PC-3 (cell line): ENCODE data around the gene TP53I11. TPM values are rescaled to one million over a fixed set of nuclear protein-coding genes. Genes with fewer than 3 reads are reported as not detected.

Experiments used
- ATAC-seq: fragments of 200-7000 bp; cut with Tn5 transposase; 2 replicates; pipeline ENCODE4 v1.9.1; 2020; ENCODE audit warnings: mild to moderate bottlenecking, moderate library complexity
- BruUV-seq: library from RNA; stranded (reverse); fragments of 400-500 nt; replicated peaks from 2 replicates; lab custom pipeline; 2021; lab: Mats Ljungman, UMichigan
- CTCF ChIA-PET: fragments of 300-600 bp; sonication (Branson Sonifier 250); formaldehyde crosslinking; loops from one replicate; lab custom pipeline; 2022; ENCODE audit warnings: antibody characterized with exemption; lab: Charles Lee
- POLR2A ChIA-PET: fragments of 300-600 bp; sonication (Branson Sonifier 250); formaldehyde crosslinking; loops from one replicate; lab custom pipeline; 2022; ENCODE audit warnings: antibody characterized with exemption; ENCODE audit not compliant: unreplicated experiment; lab: Charles Lee
- DNase-seq: peaks from one replicate; pipeline ENCODE4 v3.0.0-alpha.2; 2015
- H2AFZ ChIP-seq: fragments of 300-600 bp; sonication (generic); 2 replicates; pipeline ENCODE4 v1.6.0; 2016; ENCODE audit warnings: antibody characterized with exemption, low read length
- H3F3A ChIP-seq: fragments of 300-600 bp; sonication (generic); one replicate; pipeline ENCODE4 v1.6.0; 2017; ENCODE audit warnings: antibody characterized with exemption, low read length, control low read depth, mild to moderate bottlenecking; ENCODE audit not compliant: unreplicated experiment
- H3K27ac ChIP-seq: fragments of 300-600 bp; sonication (generic); 2 replicates; pipeline ENCODE4 v1.5.1; 2016; ENCODE audit warnings: mild to moderate bottlenecking, low read length
- H3K27me3 ChIP-seq: fragments of 300-600 bp; sonication (generic); 2 replicates; pipeline ENCODE4 v1.6.1; 2016; ENCODE audit warnings: low read length, mixed read lengths
- H3K36me3 ChIP-seq: fragments of 300-600 bp; sonication (generic); 2 replicates; pipeline ENCODE4 v1.6.1; 2016; ENCODE audit warnings: low read depth, mixed run types, low read length, mixed read lengths
- H3K4me1 ChIP-seq: fragments of 300-600 bp; sonication (generic); 2 replicates; pipeline ENCODE4 v1.5.1; 2016; ENCODE audit warnings: low read length; ENCODE audit not compliant: insufficient read depth
- H3K4me2 ChIP-seq: fragments of 300-600 bp; sonication (generic); 2 replicates; pipeline ENCODE4 v1.6.0; 2016; ENCODE audit warnings: low read length
- H3K4me3 ChIP-seq: fragments of 300-600 bp; sonication (generic); 2 replicates; pipeline ENCODE4 v1.5.1; 2016; ENCODE audit warnings: mild to moderate bottlenecking, low read length, mixed read lengths
- H3K79me2 ChIP-seq: fragments of 300-600 bp; sonication (generic); 2 replicates; pipeline ENCODE4 v1.6.1; 2017; ENCODE audit warnings: low read length, mixed read lengths
- H3K9ac ChIP-seq: fragments of 300-600 bp; sonication (generic); 2 replicates; pipeline ENCODE4 v1.6.0; 2016; ENCODE audit warnings: mild to moderate bottlenecking, low read length
- H3K9me2 ChIP-seq: fragments of 300-600 bp; sonication (generic); replicated peaks from 2 replicates; pipeline ENCODE4 v1.6.1; 2016; ENCODE audit warnings: mixed run types, low read length, mixed read lengths
- H3K9me3 ChIP-seq: fragments of 300-600 bp; sonication (generic); 2 replicates; pipeline ENCODE4 v1.6.1; 2016; ENCODE audit warnings: low read length, mixed read lengths
- H4K20me1 ChIP-seq: fragments of 300-600 bp; sonication (generic); 2 replicates; pipeline ENCODE4 v1.6.1; 2016; ENCODE audit warnings: low read length, mixed read lengths
- EZH2 ChIP-seq: fragments of 300-600 bp; sonication (generic); IDR thresholded peaks from one replicate; pipeline ENCODE4 v1.6.1; 2017; ENCODE audit warnings: antibody characterized with exemption, mild to moderate bottlenecking, low read length; ENCODE audit not compliant: unreplicated experiment
- EZH2phosphoT487 ChIP-seq: fragments of 300-600 bp; sonication (generic); IDR thresholded peaks from 2 replicates; pipeline ENCODE4 v1.6.1; 2018; ENCODE audit warnings: mild to moderate bottlenecking, antibody characterized with exemption, low read length, borderline replicate concordance
- intact Hi-C: fragments of 100-400 bp; cut with micrococcal nuclease; formaldehyde crosslinking; loops from 2 replicates; pipeline ENCODE4 v1.9.0; 2023
- total RNA-seq: library from RNA; depleted of rRNA; stranded (reverse); fragments of >200 nt; gene quantifications from 2 replicates; pipeline ENCODE4 v1.2.3, GENCODE V29; 2014
- TF ChIP-seq, protein P1 (sequence below): fragments of 300-600 bp; sonication (generic); conservative IDR thresholded peaks from 2 replicates; pipeline ENCODE4 v1.5.1; 2017; ENCODE audit warnings: antibody characterized with exemption, low read depth, mild to moderate bottlenecking, low read length

Gene TP53I11
- total RNA-seq, 1 experiment from 2014 or later = 30.8 TPM

GRCh38 chr11:44906649-44907048, 44.0 kb downstream of the TP53I11 start:
- no peaks in the 10 kb centered on the region for H3K36me3 ChIP-seq
- ChIA-PET POLR2A (no interaction called here), CTCF (no interaction called here)
- H3K4me1 ChIP-seq = no peaks in the 10 kb centered on the region
- no peak overlapping the region for H3K4me2 ChIP-seq
- DNase-seq (no peak), ATAC-seq (no peak)
- intact Hi-C loops = no loop called here
- no peak overlapping the region for H3K9ac ChIP-seq
- no peaks in the 10 kb centered on the region for H3K9me2 ChIP-seq
- no peak overlapping the region for H3K4me3 ChIP-seq
- no peaks in the 10 kb centered on the region for H3K79me2 ChIP-seq
- no TSS peak for BruUV-seq
- no peak overlapping the region for H2AFZ ChIP-seq
- H3F3A ChIP-seq = no peaks in the 10 kb centered on the region
- no peaks in the 10 kb centered on the region for H4K20me1 ChIP-seq
- H3K27me3 ChIP-seq = peaks cover 14% of the 10 kb centered on the region
- no peak for TF ChIP-seq EZH2
- TF ChIP-seq, protein P1, sequence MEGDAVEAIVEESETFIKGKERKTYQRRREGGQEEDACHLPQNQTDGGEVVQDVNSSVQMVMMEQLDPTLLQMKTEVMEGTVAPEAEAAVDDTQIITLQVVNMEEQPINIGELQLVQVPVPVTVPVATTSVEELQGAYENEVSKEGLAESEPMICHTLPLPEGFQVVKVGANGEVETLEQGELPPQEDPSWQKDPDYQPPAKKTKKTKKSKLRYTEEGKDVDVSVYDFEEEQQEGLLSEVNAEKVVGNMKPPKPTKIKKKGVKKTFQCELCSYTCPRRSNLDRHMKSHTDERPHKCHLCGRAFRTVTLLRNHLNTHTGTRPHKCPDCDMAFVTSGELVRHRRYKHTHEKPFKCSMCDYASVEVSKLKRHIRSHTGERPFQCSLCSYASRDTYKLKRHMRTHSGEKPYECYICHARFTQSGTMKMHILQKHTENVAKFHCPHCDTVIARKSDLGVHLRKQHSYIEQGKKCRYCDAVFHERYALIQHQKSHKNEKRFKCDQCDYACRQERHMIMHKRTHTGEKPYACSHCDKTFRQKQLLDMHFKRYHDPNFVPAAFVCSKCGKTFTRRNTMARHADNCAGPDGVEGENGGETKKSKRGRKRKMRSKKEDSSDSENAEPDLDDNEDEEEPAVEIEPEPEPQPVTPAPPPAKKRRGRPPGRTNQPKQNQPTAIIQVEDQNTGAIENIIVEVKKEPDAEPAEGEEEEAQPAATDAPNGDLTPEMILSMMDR = no peak
- TF ChIP-seq EZH2phosphoT487 = no peak
- H3K9me3 ChIP-seq = no peaks in the 10 kb centered on the region
- no peak overlapping the region for H3K27ac ChIP-seq

- H3K36me3 ChIP-seq = no peaks in the 10 kb centered on the region
- TF ChIP-seq, protein P1 = no peak
- TF ChIP-seq EZH2phosphoT487 (no peak), EZH2 (no peak)
- intact Hi-C loops = no loop called here
- no peak overlapping the region for H3K4me2 ChIP-seq
- ChIA-PET POLR2A (no interaction called here), CTCF (interaction anchor here (0.6 kb wide), 1 partner anchor 288 kb away, joined by 13 read pairs; no protein-coding TSS in a partner anchor)
- H3K9ac ChIP-seq = no peak overlapping the region
- no peaks in the 10 kb centered on the region for H3K79me2 ChIP-seq
- no peak overlapping the region for H2AFZ ChIP-seq
- H3F3A ChIP-seq = no peaks in the 10 kb centered on the region
- H3K27ac ChIP-seq = no peak overlapping the region
- ATAC-seq = no peak
- no peak for DNase-seq
- no peaks in the 10 kb centered on the region for H4K20me1 ChIP-seq
- no peaks in the 10 kb centered on the region for H3K9me2 ChIP-seq
- no peaks in the 10 kb centered on the region for H3K4me1 ChIP-seq
- no TSS peak for BruUV-seq
- no peaks in the 10 kb centered on the region for H3K9me3 ChIP-seq
- peaks cover 14% of the 10 kb centered on the region for H3K27me3 ChIP-seq
- no peak overlapping the region for H3K4me3 ChIP-seq
Measured at GRCh38 chr11:44905131-44905866, 45.4 kb downstream of the TP53I11 start.

GRCh38 chr11:44904261-44905020, 46.2 kb downstream of the TP53I11 start:
- DNase-seq = no peak
- H3K4me2 ChIP-seq = no peak overlapping the region
- no peaks in the 10 kb centered on the region for H4K20me1 ChIP-seq
- peaks cover 14% of the 10 kb centered on the region for H3K27me3 ChIP-seq
- H3F3A ChIP-seq = no peaks in the 10 kb centered on the region
- no peak overlapping the region for H3K4me3 ChIP-seq
- TF ChIP-seq, protein P1 = no peak
- TF ChIP-seq EZH2phosphoT487 (no peak), EZH2 (no peak)
- no peaks in the 10 kb centered on the region for H3K4me1 ChIP-seq
- H3K36me3 ChIP-seq = no peaks in the 10 kb centered on the region
- H3K79me2 ChIP-seq = no peaks in the 10 kb centered on the region
- H3K9me3 ChIP-seq = no peaks in the 10 kb centered on the region
- POLR2A ChIA-PET = no interaction called here
- BruUV-seq = no TSS peak
- intact Hi-C loops = no loop called here
- H3K9ac ChIP-seq = no peak overlapping the region
- no peaks in the 10 kb centered on the region for H3K9me2 ChIP-seq
- H3K27ac ChIP-seq = no peak overlapping the region
- H2AFZ ChIP-seq = no peak overlapping the region
- CTCF ChIA-PET = interaction anchor here (0.6 kb wide), 1 partner anchor 287 kb away, joined by 13 read pairs; no protein-coding TSS in a partner anchor
- ATAC-seq = no peak
